ENCODE measurements around the gene SLC14A1. TPM values are rescaled to one million over a fixed set of nuclear protein-coding genes. Genes with fewer than 3 reads are reported as not detected.

SLC14A1 gene
- total and polyA plus RNA-seq, 2 of the 13 experiments (the other 11 are each of a cell fraction or from before 2014, with no cell fraction given) = not detected

- TF ChIP-seq ATF7 (IDR thresholded peaks at IDR 0.05) (no peak), ATF7 (CRISPR knock-in tag; IDR thresholded peaks at IDR 0.05) (no peak), ZSCAN22 (CRISPR knock-in tag; IDR thresholded peaks at IDR 0.05) (no peak), ZNF703 (CRISPR knock-in tag; IDR thresholded peaks at IDR 0.05; ENCODE audit: borderline replicate concordance) (no peak), RELA (CRISPR knock-in tag; IDR thresholded peaks at IDR 0.05) (no peak), CENPBD1 (CRISPR knock-in tag; IDR thresholded peaks at IDR 0.05; ENCODE audit: borderline replicate concordance, low read depth) (no peak)
Measured at GRCh38 chr18:45792506-45793263, 68.7 kb downstream of the SLC14A1 start (continued).

GRCh38 chr18:45793264-45793965 lies 69.4 kb downstream of the SLC14A1 start:
- in situ Hi-C loops (cut with HindIII; ENCODE audit: extremely low pct_ligation_motif_present, low pct_unique_long_range_greater_than_20kb) (no loop called here), intact Hi-C loops (cut with micrococcal nuclease; ENCODE audit: unreplicated experiment) (no loop called here)
- no peak for FAIRE-seq
- ATAC-seq = no peak
- no TSS peak for BruUV-seq (replicated peaks)
- Histone ChIP-seq H3K79me2 (ENCODE audit: insufficient read depth, low read length) (no peaks in the 10 kb centered on the region), H2AFZ (ENCODE audit: low read length) (no peak overlapping the region), H3K4me3 (replicated peaks in 1 of 3; ENCODE audit: insufficient read depth in 1 of 3, low read depth in 2 of 3, low read length in 3 of 3) (no peak overlapping the region), H3K4me1 (ENCODE audit: insufficient read depth, low read length) (no peaks in the 10 kb centered on the region), H4K20me1 (ENCODE audit: insufficient read depth, low read length) (no peaks in the 10 kb centered on the region), H3K36me3 (replicated peaks in 1 of 2; ENCODE audit: control insufficient read depth in 1 of 2, insufficient read depth in 2 of 2, low read length in 2 of 2) (no peaks in the 10 kb centered on the region), H3K27me3 (ENCODE audit: control insufficient read depth in 1 of 2, insufficient read depth in 2 of 2, low read length in 2 of 2) (no peaks in the 10 kb centered on the region), H3K9ac (ENCODE audit: insufficient read depth, low read depth, low read length) (no peak overlapping the region), H3K9me3 (ENCODE audit: low read length) (no peaks in the 10 kb centered on the region), H3K27ac (ENCODE audit: extremely low read length, insufficient read depth, low read length) (no peak overlapping the region), H3K4me2 (ENCODE audit: low read depth, low read length) (no peak overlapping the region)
- ChIA-PET POLR2A (no interaction called here), CTCF (ENCODE audit: low intra/inter-chr PET ratio, low total read pairs) (no interaction called here)
- DNase-seq (ENCODE audit: low spot score) = no peak
- WGBS (ENCODE audit: low lambda C conversion rate) = 0% methylated on average over 4 of the region's 4 CpGs
- TF ChIP-seq ZNF558 (CRISPR knock-in tag; IDR thresholded peaks at IDR 0.05; ENCODE audit: borderline replicate concordance) = no peak
- TF ChIP-seq RFX5 (IDR thresholded peaks at IDR 0.05; ENCODE audit: low read depth, low read length) = no peak
- no peak for TF ChIP-seq ZNF790 (CRISPR knock-in tag; IDR thresholded peaks at IDR 0.05; ENCODE audit: borderline replicate concordance)
- TF ChIP-seq CEBPB (IDR thresholded peaks at IDR 0.05; ENCODE audit: borderline replicate concordance, low read depth, low read length) = peak; percentile 48; the same call in 1 of the 2 replicates
- no peak for TF ChIP-seq DPF2 (CRISPR knock-in tag; IDR thresholded peaks at IDR 0.05; ENCODE audit: borderline replicate concordance, low read depth)

Data from HepG2 (cell line).